ENCODE results near the gene BABAM2.
"Not testable (repeated sequence)": the region's sequence is repeated elsewhere in the genome, so short reads cannot be mapped to it uniquely, and the experiment has no call there.

The BABAM2 gene

GRCh38 chr2:28251337-28251736 is 360.8 kb downstream of the BABAM2 start:
- DNase-seq (ENCODE audit: low read depth) = no peak

- no peak for DNase-seq (ENCODE audit: low read depth)
Observed at GRCh38 chr2:28252311-28252710, 361.8 kb downstream of the BABAM2 start.

GRCh38 chr2:28253543-28253942 is 363.0 kb downstream of the BABAM2 start:
- no peak for DNase-seq (ENCODE audit: low read depth)

GRCh38 chr2:28255231-28255630 is 364.7 kb downstream of the BABAM2 start:
- DNase-seq (ENCODE audit: low read depth) = not testable (repeated sequence)

- DNase-seq (ENCODE audit: low read depth) = no peak
Observed at GRCh38 chr2:28257182-28257581, 366.7 kb downstream of the BABAM2 start.

- not testable (repeated sequence) for DNase-seq (ENCODE audit: low read depth)
Observed at GRCh38 chr2:28259226-28259625, 368.7 kb downstream of the BABAM2 start.

GRCh38 chr2:28263690-28264089 is 373.2 kb downstream of the BABAM2 start:
- no peak for DNase-seq (ENCODE audit: low read depth)

- no peak for DNase-seq (ENCODE audit: low read depth)
Observed at GRCh38 chr2:28267282-28267681, 376.8 kb downstream of the BABAM2 start.

- no peak for DNase-seq (ENCODE audit: low read depth)
Observed at GRCh38 chr2:28268386-28268785, 377.9 kb downstream of the BABAM2 start.

GRCh38 chr2:28269019-28269784 is 378.7 kb downstream of the BABAM2 start:
- DNase-seq (ENCODE audit: low read depth) = no peak

- DNase-seq (ENCODE audit: low read depth) = no peak
Observed at GRCh38 chr2:28270456-28271152, 380.1 kb downstream of the BABAM2 start.

GRCh38 chr2:28271231-28271918 is 380.8 kb downstream of the BABAM2 start:
- DNase-seq (ENCODE audit: low read depth) = no peak

GRCh38 chr2:28271919-28272250 is 381.4 kb downstream of the BABAM2 start:
- no peak for DNase-seq (ENCODE audit: low read depth)

- DNase-seq (ENCODE audit: low read depth) = no peak
Observed at GRCh38 chr2:28273751-28274150, 383.2 kb downstream of the BABAM2 start.

GRCh38 chr2:28274911-28275685 is 384.6 kb downstream of the BABAM2 start:
- DNase-seq (ENCODE audit: low read depth) = no peak

- DNase-seq (ENCODE audit: low read depth) = no peak
Observed at GRCh38 chr2:28276076-28276618, 385.6 kb downstream of the BABAM2 start.

- no peak for DNase-seq (ENCODE audit: low read depth)
Observed at GRCh38 chr2:28276807-28277206, 386.3 kb downstream of the BABAM2 start.

GRCh38 chr2:28277466-28277865 is 386.9 kb downstream of the BABAM2 start:
- no peak for DNase-seq (ENCODE audit: low read depth)

GRCh38 chr2:28279371-28279770 is 388.8 kb downstream of the BABAM2 start:
- DNase-seq (ENCODE audit: low read depth) = no peak

- no peak for DNase-seq (ENCODE audit: low read depth)
Observed at GRCh38 chr2:28280619-28281018, 390.1 kb downstream of the BABAM2 start.

- no peak for DNase-seq (ENCODE audit: low read depth)
Observed at GRCh38 chr2:28281739-28282138, 391.2 kb downstream of the BABAM2 start.

- DNase-seq (ENCODE audit: low read depth) = no peak
Observed at GRCh38 chr2:28282248-28282647, 391.7 kb downstream of the BABAM2 start.

Measured in activated T-helper 1 cell treated with Interleukin-2 at 50 U/mL for 16 hours (primary cell).